ENCODE data around the gene KLHDC9. TPM values are rescaled to one million over a fixed set of nuclear protein-coding genes. Genes with fewer than 3 reads are reported as not detected.

KLHDC9 gene
- polyA plus RNA-seq, 1 donor (not counting 4 experiments of a cell fraction or from before 2014, with no cell fraction given) = 0.54 TPM

DNA sequence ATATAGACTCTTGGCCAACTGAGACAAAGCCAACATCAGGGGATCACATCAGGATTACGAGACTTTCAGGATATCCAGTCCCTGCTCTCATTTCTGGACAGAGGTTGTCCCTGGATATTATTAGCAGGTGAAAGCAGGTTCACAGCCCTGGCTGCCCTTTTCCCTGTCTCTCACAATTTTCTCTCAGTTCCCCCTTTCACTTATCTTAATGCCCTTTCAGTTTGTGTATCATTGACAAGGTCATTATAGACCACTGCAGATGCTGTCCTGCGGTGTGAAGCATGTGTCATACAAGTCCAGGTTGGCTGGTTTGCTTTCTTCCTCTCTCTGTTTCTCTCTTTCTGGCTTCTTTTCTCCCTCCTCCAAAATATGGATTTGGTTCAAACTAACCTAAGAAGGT is 2.1 kb upstream of the KLHDC9 start:
- Histone ChIP-seq H3K27ac (ENCODE audit: control insufficient read depth, insufficient read depth, low read length) (no peak overlapping the region), H3K79me2 (ENCODE audit: control insufficient read depth, insufficient read depth, low read length) (no peaks in the 10 kb centered on the region)
- no peak for FAIRE-seq

DNA sequence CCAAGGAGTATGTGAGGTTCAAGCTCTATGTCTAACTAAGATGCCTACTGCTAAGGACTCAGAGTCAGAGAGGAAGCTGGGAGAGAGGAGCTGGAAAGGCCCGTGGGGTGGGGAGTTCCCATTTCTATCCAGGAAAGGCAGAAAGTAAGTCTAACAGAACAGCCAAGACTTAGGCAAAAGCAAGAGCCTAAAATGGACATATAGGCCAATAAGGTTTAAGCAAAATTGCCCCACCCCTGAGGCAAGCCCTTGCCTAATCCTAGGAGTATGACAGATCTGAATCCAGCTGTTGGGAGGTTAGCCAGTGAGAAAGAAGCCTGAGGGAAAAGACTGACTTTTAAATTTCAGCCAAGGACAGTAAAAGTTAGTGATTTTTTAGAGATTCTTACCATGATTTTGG is 1.6 kb upstream of the KLHDC9 start:
- H3K4me1 ChIP-seq (ENCODE audit: control insufficient read depth, extremely low read depth, insufficient read depth, low read length) = peaks cover 44% of the 10 kb centered on the region
- H3K9ac ChIP-seq (ENCODE audit: control insufficient read depth, extremely low read depth, insufficient read depth, low read length) = no peak overlapping the region
- dilution Hi-C loops (cut with MboI; ENCODE audit: extremely low pct_ligation_motif_present, low sequenced_read_pairs) = no loop called here
- no peak overlapping the region for H3K4me3 ChIP-seq (ENCODE audit: control insufficient read depth in 2 of 3, extremely low read depth in 1 of 3, insufficient read depth in 2 of 3, low read depth in 1 of 3, low read length in 3 of 3)
- H3K27me3 ChIP-seq (ENCODE audit: control insufficient read depth, extremely low read depth, insufficient read depth, low read length) = no peaks in the 10 kb centered on the region
- no peaks in the 10 kb centered on the region for H4K20me1 ChIP-seq (ENCODE audit: control insufficient read depth, extremely low read depth, insufficient read depth, low read length)
- H3K4me2 ChIP-seq (ENCODE audit: control insufficient read depth, extremely low read depth, insufficient read depth, low read depth, low read length) = peak overlapping the region; percentile 3
- no peaks in the 10 kb centered on the region for H3K9me1 ChIP-seq (ENCODE audit: control insufficient read depth, extremely low read depth, insufficient read depth, low read length)
- no peak overlapping the region for H3K27ac ChIP-seq (ENCODE audit: control insufficient read depth, insufficient read depth, low read length)
- DNase-seq (ENCODE audit: low read depth, low spot score) (no peak), FAIRE-seq (no peak)
- no peak overlapping the region for H2AFZ ChIP-seq (ENCODE audit: control insufficient read depth, low read length)
- H3K36me3 ChIP-seq (ENCODE audit: control insufficient read depth in 2 of 2, extremely low read depth in 1 of 2, insufficient read depth in 2 of 2, low read length in 2 of 2) = peaks cover 15 to 16% of the 10 kb centered on the region in 2 experiments
- TF ChIP-seq, protein P1, sequence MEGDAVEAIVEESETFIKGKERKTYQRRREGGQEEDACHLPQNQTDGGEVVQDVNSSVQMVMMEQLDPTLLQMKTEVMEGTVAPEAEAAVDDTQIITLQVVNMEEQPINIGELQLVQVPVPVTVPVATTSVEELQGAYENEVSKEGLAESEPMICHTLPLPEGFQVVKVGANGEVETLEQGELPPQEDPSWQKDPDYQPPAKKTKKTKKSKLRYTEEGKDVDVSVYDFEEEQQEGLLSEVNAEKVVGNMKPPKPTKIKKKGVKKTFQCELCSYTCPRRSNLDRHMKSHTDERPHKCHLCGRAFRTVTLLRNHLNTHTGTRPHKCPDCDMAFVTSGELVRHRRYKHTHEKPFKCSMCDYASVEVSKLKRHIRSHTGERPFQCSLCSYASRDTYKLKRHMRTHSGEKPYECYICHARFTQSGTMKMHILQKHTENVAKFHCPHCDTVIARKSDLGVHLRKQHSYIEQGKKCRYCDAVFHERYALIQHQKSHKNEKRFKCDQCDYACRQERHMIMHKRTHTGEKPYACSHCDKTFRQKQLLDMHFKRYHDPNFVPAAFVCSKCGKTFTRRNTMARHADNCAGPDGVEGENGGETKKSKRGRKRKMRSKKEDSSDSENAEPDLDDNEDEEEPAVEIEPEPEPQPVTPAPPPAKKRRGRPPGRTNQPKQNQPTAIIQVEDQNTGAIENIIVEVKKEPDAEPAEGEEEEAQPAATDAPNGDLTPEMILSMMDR (optimal IDR thresholded peaks at IDR 0.05 in 1 of 3, IDR thresholded peaks at IDR 0.05 in 1 of 3, conservative IDR thresholded peaks at IDR 0.05 in 1 of 3; ENCODE audit: extremely low read depth in 1 of 3, insufficient read depth in 2 of 3, low read length in 3 of 3) = no peak
- no peaks in the 10 kb centered on the region for H3K9me3 ChIP-seq (ENCODE audit: control insufficient read depth, low read depth, low read length)
- no peaks in the 10 kb centered on the region for H3K79me2 ChIP-seq (ENCODE audit: control insufficient read depth, insufficient read depth, low read length)

More for the DNA sequence above, 2.1 kb upstream of the KLHDC9 start:
- no peak overlapping the region for H3K4me2 ChIP-seq (ENCODE audit: control insufficient read depth, extremely low read depth, insufficient read depth, low read depth, low read length)
- H3K9me1 ChIP-seq (ENCODE audit: control insufficient read depth, extremely low read depth, insufficient read depth, low read length) = no peaks in the 10 kb centered on the region
- peaks cover 12 to 13% of the 10 kb centered on the region in 2 experiments for H3K36me3 ChIP-seq (ENCODE audit: control insufficient read depth in 2 of 2, extremely low read depth in 1 of 2, insufficient read depth in 2 of 2, low read length in 2 of 2)
- H3K4me3 ChIP-seq (ENCODE audit: control insufficient read depth in 2 of 3, extremely low read depth in 1 of 3, insufficient read depth in 2 of 3, low read depth in 1 of 3, low read length in 3 of 3) = no peak overlapping the region
- peaks cover 44% of the 10 kb centered on the region for H3K4me1 ChIP-seq (ENCODE audit: control insufficient read depth, extremely low read depth, insufficient read depth, low read length)
- no peaks in the 10 kb centered on the region for H3K9me3 ChIP-seq (ENCODE audit: control insufficient read depth, low read depth, low read length)
- no peaks in the 10 kb centered on the region for H3K27me3 ChIP-seq (ENCODE audit: control insufficient read depth, extremely low read depth, insufficient read depth, low read length)
- TF ChIP-seq, protein P1 (optimal IDR thresholded peaks at IDR 0.05 in 1 of 3, IDR thresholded peaks at IDR 0.05 in 1 of 3, conservative IDR thresholded peaks at IDR 0.05 in 1 of 3; ENCODE audit: extremely low read depth in 1 of 3, insufficient read depth in 2 of 3, low read length in 3 of 3) = no peak
- TF ChIP-seq EZH2 (IDR thresholded peaks at IDR 0.05; ENCODE audit: low read length) = no peak
- no peak overlapping the region for H2AFZ ChIP-seq (ENCODE audit: control insufficient read depth, low read length)
- no peak overlapping the region for H3K9ac ChIP-seq (ENCODE audit: control insufficient read depth, extremely low read depth, insufficient read depth, low read length)
- H4K20me1 ChIP-seq (ENCODE audit: control insufficient read depth, extremely low read depth, insufficient read depth, low read length) = no peaks in the 10 kb centered on the region
- dilution Hi-C loops (cut with MboI; ENCODE audit: extremely low pct_ligation_motif_present, low sequenced_read_pairs) = no loop called here
- no peak for DNase-seq (ENCODE audit: low read depth, low spot score)
